HG03139 (cell line): ENCODE data around the gene BCAS1.
"Not testable (repeated sequence)": the region's sequence is repeated elsewhere in the genome, so short reads cannot be mapped to it uniquely, and the experiment has no call there.

Experiments used
- ATAC-seq: cut with Tn5 transposase; IDR thresholded peaks from one replicate; pipeline ENCODE4 v1.9.1; 2021; ENCODE audit not compliant: unreplicated experiment

Gene BCAS1

DNA sequence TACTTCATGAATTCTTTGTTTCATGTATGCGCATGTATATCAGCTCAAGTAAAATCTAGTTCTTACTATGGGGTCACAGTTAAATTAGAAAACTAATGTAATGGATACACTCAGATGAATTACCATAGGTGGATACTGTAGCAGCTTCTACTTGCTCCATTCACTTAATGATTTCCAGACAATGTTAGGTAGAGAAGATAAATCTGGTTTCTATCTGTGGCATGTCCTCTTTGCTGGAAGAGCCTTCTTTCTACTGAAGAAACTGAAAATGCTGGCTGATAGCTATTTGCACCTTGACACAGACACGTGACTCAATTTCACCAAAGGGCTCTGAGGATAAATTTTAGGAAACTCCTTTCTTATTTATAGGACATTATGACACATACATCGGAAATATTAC is 49.5 kb downstream of the BCAS1 start:
- ATAC-seq, result no peak

DNA sequence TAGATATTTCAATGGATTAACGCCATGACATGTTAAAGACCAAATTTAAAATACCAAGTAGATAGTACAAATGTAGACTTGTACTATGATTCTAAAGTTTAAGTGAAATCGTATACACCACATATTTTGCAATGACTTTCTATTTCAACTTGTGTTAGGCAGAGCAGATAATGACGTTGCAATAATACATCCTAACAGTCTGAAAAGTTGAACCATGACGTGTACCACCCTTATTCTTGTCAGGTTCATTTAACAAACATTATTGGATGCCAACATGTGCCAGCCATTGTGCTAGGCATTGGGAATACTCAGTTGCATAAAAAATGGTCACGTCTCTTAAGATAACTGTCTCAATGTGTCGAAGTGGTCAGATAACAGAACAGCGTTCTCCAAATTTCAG is 50.0 kb downstream of the BCAS1 start:
- ATAC-seq, result no peak

DNA sequence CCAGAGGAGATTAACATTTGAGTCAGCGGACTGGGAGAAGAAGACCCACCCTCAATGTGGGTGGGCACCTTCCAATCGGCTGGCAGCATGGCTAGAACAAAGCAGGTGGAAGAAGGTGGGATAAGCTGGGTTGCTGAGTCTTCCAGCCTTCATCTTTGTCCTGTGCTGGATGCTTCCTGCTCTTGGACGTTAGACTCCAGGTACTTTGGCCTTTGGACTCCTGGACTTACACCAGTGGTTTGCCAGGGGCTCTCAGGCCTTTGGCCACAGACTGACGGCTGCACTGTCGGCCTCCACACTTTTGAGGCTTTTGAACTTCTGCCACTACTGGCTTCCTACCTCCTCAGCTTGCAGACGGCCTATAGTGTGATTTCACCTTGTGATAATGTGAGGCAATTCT is 50.8 kb downstream of the BCAS1 start:
- ATAC-seq, result no peak

DNA sequence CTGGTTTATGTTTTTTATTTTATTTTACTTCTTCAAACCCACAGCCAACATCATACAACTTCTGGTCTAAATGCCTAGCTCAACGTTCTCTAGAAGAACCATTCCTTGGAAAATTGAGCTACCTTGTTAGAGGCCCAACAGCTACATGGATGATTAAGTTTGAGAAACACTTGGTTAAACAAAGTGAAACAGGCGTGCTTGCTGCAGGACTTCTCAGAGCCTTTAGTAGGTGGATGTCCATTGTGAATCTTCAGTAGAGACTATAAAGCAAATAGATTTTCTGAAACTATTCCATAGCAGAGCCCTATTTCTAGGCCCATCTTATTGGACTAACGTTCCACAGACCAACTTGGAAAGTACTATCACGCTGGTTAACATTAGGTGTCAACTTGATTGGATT is 51.3 kb downstream of the BCAS1 start:
- ATAC-seq, result no peak

DNA sequence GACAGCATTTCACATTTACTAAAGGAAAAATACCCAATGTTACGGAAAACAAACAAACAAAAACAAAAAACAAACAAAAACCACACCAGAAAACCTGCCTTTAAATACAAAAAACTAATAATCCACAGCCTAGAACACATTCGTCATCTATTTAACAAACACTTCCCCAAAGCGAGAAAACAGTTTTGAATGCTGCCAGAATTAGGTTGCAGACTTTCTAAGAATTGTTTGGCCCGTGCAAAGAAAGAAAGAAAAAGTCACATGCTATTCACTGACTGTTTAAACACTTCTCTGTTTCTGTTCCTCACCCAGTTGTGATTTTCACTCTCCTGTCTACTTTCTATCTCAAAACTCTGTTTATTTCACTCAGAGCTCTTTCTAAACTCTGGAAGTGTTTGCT is 52.5 kb downstream of the BCAS1 start:
- peak; percentile 82 for ATAC-seq

DNA sequence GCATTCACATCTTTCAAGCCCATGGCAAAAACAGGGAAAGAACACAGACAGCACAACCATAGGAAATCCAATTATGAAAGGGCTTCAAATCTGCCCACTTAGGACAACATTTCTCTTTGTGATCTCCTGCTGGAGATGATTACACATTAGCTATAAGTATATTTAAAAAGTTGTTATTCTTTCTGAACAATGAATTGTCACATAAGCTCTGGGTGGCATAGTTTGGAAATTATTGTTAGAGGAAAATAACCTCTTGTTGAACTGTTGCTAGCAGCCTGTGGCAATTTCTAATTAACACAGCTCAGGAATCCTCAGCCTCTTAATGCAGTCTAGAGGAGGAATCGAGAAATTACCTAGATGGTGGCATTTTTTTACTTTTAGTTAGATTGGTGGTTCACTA is 54.9 kb downstream of the BCAS1 start:
- no peak for ATAC-seq

DNA sequence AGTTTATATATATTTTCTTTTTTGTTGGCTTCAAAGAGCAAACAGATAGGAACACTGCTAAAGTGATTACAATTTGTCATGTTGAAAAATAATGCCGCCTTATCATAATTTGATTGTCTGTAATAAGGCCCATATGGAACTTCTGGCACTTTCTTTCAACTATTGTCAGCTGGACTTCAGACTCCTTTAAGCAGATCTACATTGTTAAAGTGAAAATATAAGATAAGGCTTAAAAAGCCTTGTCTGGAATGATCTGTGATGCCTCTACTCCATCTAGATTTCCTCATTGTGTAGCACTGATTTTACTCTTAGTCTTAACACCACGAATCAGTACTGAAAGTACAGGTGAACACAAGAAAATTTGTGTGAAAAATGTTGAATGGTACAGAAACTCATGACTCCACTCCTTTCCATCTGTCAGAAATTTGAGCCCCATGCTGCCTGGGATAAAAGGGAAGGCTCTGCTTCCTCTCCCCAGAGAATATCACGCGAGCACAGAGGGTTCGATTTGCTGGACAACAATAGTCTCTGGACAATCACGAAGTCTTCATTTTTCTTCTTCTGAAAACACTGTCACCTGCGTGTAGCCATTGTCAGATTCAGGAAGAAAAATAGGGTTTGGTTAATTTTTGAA is 56.0 kb downstream of the BCAS1 start:
- ATAC-seq, result no peak

DNA sequence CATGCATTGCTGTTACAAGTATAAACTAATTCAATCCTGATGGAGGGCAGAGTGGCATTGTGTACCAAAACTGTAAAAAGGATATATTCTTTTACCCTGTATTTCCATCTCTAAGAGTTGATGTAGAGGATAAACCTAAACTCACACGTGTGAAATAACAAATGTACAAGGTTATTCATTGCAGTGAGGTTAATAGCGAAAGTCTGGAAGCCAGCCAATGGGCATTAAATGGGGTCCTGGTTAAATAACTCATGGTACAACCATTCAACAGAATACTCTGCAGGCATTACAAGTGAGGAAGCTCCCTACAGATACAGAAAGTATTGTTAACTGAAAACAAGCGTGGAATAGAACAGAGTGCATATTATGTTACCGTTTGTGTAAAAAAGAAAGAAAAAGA is 56.9 kb downstream of the BCAS1 start:
- ATAC-seq, result no peak

DNA sequence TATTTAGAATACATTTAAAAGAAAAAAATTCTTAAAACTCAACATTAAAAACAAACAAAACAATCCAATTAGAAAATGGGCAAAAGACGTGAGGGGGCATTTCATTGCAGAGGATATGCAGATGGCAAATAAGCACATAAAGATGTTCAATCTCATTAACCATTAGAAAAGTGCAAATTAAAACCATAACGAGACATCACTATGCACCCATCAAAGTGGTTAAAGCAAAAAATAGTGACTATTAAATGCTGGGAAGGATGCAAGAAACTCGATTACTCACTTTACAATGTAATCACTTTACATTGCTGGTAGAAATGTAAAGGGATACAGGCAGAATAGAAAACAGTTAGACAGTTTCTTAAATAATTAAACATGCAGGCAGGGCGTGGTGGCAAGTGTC is 59.0 kb downstream of the BCAS1 start:
- no peak for ATAC-seq

DNA sequence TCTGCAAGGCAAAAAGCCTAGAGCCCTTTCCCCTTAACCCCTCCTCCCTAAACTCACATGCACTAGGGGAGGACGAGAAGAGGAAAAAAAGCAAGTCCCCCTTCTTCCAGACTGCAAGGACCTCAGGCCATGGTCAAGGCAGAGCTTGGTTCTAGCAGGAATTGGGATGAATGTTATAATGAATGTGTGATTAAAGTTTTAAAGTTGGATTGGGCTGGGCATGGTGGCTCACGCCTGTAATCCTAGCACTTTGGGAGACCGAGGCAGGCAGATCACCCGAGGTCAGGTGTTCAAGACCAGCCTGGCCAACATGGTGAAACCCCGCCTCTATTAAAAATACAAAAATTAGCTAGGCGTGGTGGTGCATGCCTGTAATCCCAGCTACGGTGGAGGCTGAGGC is 64.2 kb downstream of the BCAS1 start:
- not testable (repeated sequence) for ATAC-seq

DNA sequence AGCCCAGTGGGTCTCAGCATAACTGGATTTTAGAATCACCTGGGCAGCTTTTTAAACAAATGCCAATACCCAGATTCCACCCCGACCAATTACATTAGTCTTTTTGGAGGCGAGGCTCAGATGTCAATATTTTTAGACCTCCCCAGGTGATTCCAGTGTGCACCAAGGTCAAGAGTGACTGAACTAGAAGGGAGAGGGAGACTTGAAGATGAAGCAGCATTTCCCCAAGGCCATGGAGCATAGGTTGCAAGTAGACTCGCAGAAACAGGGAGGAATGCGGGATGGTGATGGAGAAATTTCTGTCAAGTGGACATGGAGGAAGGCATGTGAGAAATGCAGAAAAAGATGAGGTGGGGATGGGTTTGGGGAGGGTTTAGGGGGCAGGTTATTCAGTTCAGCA is 64.9 kb downstream of the BCAS1 start:
- ATAC-seq, result no peak

DNA sequence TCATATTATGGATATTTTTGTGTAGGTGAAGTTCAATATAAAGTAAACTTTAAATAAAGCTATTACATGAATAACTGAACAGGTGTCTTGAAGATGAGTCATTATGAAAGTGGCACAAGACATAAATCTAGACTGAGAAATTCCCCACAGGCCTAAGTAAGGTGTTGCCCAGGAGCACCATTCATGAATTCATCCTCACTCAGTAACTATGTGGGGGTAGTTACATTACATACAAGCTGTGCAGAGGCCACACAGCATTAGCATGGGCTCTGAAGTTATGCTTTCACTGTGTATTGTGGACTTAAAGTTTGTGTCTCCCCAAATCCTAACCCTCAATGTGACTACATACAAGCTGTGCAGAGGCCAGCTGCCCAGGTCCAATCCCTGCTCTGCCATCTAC is 65.9 kb downstream of the BCAS1 start:
- peak; percentile 91 for ATAC-seq

DNA sequence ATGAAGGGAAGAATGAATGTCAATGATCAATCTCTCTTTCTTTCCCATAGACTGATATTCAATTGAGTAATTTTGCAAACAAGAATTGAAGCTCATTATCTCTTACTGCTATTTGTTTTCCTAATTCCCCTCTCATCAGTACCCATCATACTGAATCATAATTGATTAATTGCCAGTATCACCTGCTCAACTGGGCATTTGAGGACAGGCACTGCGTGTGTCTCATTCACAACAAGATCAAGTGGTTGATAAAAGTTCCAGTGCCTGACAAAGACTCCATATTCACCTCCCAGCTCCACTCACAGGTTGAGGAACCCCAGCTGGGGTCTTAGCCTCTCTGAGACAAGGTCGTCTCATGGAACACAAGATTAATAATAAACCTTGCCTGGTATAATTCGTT is 67.7 kb downstream of the BCAS1 start:
- no peak for ATAC-seq

DNA sequence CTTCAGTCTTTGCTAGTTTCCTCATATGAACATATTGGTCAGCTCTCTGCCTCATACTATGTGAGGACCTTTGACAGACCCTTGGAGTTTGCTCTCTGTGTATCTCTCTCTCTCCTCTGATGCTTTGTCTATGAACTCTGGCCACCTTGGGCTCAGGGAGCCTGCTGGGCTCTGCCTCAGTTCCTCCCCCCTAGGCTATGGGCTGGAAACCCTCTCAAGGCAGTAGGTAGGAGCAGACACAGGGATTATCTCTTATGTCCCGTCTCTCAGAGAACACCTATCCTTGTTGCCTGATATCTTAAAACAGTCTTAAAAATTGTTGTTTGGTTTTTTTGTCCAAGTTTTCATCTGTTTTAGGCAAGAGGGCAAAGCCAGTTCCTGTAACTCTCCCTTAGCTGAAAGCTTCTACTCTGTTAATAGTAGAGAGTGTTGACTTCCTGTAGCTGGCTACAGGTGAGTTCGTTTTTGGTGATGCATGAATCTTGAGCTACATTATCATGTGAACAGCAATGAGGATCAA is 68.3 kb downstream of the BCAS1 start:
- ATAC-seq, result no peak

DNA sequence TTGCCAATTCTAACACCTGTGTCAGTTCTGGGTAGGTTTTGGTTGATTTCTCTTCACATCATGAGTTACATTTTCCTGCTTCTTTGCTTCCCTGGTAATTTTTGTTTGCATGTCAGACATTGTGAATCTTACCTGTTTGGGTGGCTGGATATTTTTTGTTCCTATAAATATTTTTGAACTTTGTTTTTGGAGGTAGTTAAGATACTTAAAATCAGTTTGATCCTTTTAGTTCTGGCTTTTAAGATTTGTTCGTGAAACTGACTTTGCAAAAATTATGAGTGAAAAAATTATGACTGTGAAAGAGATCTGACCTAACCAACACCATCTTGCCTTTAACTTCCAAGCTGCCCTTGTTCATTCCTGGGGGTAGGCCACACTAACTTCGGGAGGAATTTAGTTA is 69.5 kb downstream of the BCAS1 start:
- ATAC-seq, result no peak

DNA sequence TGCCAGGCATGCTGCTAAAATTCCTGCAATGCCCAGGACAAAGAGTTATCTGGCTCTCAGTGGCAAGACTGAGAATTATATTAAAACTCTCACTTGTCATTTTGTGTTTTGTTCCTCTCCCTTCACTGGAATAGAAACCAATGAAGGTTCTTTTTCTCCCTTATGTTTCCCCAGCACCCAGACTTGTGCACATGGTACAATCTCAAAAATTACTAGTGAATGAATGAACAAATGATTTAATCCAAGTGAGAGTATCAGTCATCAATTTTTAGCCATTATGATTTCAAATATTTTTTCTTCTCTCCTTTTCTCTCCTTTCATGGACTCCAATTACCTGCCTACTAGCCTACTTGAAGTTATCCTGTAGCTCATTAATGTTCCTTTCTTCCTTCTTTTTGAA is 70.1 kb downstream of the BCAS1 start:
- no peak for ATAC-seq

DNA sequence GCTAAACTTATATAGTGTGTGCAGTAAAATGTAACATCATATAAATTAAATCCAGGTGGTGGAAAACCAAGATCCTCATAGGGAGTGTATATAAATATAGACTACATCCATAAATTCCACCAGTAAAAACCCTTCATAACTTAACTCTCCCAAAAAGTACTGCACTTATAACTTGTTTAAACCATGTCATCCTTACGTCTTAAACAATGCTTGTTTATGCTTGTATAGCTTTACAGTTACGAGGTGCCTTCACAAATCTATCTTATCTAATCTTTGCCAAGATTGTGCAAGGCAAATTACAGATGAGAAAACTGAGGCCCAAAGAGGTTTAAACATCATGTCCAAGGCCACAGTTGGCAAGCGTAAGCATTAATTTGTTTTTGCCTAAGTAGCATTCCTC is 71.3 kb downstream of the BCAS1 start:
- ATAC-seq, result no peak

DNA sequence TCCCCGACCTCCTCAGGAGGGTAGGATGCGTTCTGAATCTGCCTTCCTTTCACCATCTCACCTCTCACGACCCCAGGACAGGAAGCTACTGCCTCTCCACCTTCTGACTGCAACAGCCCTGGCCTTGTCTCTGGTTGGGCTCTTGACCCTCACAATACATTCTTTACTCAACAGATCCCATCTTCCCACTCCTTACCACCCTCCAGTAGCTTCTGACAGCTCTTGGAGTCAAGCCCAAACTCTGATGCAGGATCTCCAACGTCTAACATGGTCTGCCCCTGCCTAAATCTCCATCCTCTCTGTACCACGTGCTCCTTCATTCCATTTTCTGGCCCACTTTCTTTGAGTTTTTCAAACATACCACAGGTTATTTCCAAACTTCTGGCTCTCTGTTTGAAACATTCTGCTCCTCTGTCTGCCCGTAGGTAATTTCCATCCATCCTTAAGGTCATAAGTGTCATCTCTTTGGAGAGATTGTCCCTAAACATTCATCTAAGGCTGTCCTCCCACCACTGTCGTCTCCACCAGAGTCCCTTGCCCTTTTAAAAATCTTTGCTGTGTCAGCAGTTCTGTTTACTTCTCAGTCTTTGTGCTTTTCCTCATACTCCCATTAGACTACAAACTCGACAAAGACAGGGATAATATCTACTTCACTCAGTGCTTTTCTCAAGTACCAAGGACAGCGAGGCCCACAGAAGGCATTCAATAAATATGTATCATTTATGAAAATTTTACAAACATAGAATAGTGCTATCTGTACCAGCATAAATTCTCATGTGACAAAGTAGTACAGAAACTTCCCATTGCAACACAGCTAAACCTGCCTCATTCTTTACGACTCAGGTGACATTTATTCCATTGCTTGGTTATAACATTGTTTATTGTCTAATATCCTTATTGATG is 73.6 kb downstream of the BCAS1 start:
- no peak for ATAC-seq

DNA sequence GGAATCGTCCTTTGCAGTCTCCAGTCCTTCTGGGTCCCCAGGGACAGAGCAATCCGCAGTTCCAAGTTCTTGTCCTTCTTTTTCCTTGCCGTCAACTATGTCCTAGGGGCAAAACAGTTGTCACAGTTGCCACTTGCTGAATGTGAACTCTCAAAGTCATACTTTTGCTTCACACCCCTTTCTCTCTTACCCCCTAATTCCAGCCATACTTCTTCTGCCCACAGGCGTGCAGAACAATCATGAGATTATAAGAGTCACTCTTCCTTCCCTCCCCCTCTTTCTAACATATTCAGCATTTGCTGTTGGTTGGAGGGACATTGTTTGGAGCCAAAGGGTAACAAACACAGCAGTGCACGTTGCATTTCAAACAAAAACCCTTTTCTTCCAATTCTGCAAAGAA is 74.4 kb downstream of the BCAS1 start:
- ATAC-seq, result no peak

DNA sequence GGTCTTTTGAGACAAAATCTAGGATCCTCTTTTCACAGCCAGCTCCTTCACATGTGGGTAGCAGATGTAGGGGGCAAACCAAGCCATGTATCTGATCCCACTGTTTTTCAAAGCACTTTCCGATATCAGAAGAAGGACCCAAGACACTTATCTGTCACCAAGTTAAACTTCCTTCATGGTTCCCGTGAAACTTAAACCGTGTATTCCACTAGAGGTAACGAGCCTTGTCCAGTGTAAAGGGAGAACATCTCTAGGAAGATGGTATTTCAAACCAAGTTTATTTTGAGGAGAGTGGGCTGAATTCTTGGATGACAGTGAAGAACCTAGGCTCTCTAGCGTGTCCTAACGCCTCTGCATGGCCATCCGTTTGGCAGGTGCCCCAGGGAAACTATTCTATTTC is 76.3 kb downstream of the BCAS1 start:
- no peak for ATAC-seq

DNA sequence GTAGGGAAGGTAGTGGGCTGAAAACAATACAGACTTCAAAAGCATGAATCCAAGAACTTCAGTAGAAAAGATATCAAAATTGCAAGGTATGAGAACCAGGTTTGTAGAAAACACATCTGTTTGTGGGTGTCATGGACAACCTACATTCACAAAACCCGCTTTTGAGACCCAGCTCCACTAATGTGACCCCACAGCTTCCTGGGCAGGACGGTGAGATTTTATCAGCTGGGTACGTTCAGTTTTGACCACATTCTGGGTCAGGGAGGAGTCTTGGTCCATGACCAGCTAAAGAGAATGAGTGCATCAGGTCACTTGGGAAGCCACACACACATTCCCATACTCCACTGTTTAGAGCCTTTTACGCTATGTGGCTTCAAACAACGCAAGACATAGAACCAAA is 77.1 kb downstream of the BCAS1 start:
- ATAC-seq, result no peak

DNA sequence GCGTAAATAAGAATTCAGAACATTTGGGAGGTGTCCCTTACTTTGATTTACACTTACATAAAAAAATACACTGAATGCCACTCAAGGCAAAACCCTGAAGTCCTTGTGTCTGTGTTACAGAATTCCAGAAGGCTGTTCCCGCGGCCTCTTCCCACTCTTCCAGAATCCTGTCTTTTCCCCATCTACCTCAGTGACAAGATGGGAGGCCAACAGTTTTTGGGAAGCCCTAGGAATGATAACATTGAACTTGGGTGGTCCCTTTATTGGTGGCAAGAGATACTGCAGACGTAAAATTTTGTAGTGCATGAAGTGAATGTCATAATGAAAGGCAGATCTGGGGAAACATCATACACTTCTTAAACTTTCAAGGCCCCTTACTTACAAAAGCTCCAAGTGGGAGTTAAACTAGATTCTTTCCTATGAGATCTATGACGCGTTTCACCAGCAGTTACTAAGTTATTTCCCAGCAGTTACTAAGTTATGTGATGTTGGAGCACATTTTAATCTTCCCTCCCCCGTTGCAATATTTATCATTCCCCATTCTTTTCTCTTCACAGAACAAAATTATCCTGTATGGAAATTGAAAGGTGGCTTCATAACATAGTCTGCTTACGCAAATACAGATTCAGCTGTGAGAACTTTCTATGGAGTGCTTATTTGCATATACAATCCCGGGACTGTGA is 79.5 kb downstream of the BCAS1 start:
- no peak for ATAC-seq
